Activated naive CD8-positive, alpha-beta T cell treated with anti-CD3 and anti-CD28 coated beads, Interleukin-2, amount 50 U/mL, for 24 hours (primary cell): ENCODE measurements around the gene EMC7.

Experiments
- ATAC-seq: fragments of 150-1000 bp; cut with Tn5 transposase; one replicate; pipeline ENCODE4 v1.10.0; 2021
- DNase-seq: peaks from one replicate; pipeline ENCODE4 v3.0.0; 2021
- H3K27ac Mint-ChIP-seq: one replicate; pipeline ENCODE4 v1.8.0; 2021; ENCODE audit warnings: mild to moderate bottlenecking, mixed read lengths
- H3K27me3 Mint-ChIP-seq: one replicate; pipeline ENCODE4 v1.8.0; 2021; ENCODE audit warnings: mixed read lengths
- H3K36me3 Mint-ChIP-seq: one replicate; pipeline ENCODE4 v1.8.0; 2021; ENCODE audit warnings: low read depth, mixed read lengths
- H3K4me1 Mint-ChIP-seq: one replicate; pipeline ENCODE4 v1.8.0; 2021; ENCODE audit warnings: mixed read lengths
- H3K4me3 Mint-ChIP-seq: one replicate; pipeline ENCODE4 v1.8.0; 2021; ENCODE audit warnings: mild to moderate bottlenecking, moderate library complexity, mixed read lengths
- H3K9me3 Mint-ChIP-seq: one replicate; pipeline ENCODE4 v1.8.0; 2021; ENCODE audit warnings: mixed read lengths

The EMC7 gene

GRCh38 chr15:34038023-34038870 is 63.4 kb downstream of the EMC7 start:
- Mint-ChIP-seq H3K9me3 (no peaks in the 10 kb centered on the region), H3K4me3 (peak overlapping the region; percentile 81), H3K4me1 (peaks cover 22% of the 10 kb centered on the region), H3K27ac (peak overlapping the region; percentile 92), H3K27me3 (no peaks in the 10 kb centered on the region), H3K36me3 (no peaks in the 10 kb centered on the region)
- ATAC-seq (peak; percentile 73), DNase-seq (peak; percentile 74)
